ENCODE results near the gene SMPD3.

Gene SMPD3

GRCh38 chr16:68470461-68471150 is 22.3 kb upstream of the SMPD3 start:
- DNase-seq = peak; percentile 41 to 72

- DNase-seq = peak in 1 of 2 donors; percentile 55
Observed at GRCh38 chr16:68469796-68470460, 21.6 kb upstream of the SMPD3 start.

- no peak for DNase-seq
Observed at GRCh38 chr16:68468842-68469241, 20.5 kb upstream of the SMPD3 start.

GRCh38 chr16:68466174-68466573 is 17.9 kb upstream of the SMPD3 start:
- DNase-seq = no peak

GRCh38 chr16:68463904-68464303 is 15.6 kb upstream of the SMPD3 start:
- no peak for DNase-seq

GRCh38 chr16:68460067-68460466 is 11.8 kb upstream of the SMPD3 start:
- DNase-seq = no peak

- no peak for DNase-seq
Observed at GRCh38 chr16:68459457-68459856, 11.1 kb upstream of the SMPD3 start.

- DNase-seq = no peak
Observed at GRCh38 chr16:68458551-68458950, 10.2 kb upstream of the SMPD3 start.

GRCh38 chr16:68458101-68458500 is 9.8 kb upstream of the SMPD3 start:
- DNase-seq = no peak

- DNase-seq = no peak
Observed at GRCh38 chr16:68455631-68456030, 7.3 kb upstream of the SMPD3 start.

GRCh38 chr16:68454920-68455435 is 6.7 kb upstream of the SMPD3 start:
- DNase-seq = no peak

GRCh38 chr16:68453816-68454215 is 5.5 kb upstream of the SMPD3 start:
- DNase-seq = no peak

GRCh38 chr16:68452176-68452575 is 3.9 kb upstream of the SMPD3 start:
- no peak for DNase-seq

GRCh38 chr16:68451676-68452075 is 3.4 kb upstream of the SMPD3 start:
- no peak for DNase-seq

GRCh38 chr16:68450741-68451255 is 2.5 kb upstream of the SMPD3 start:
- no peak for DNase-seq

- DNase-seq = no peak
Observed at GRCh38 chr16:68447653-68448359, 502 bp downstream of the SMPD3 start.

- DNase-seq = no peak
Observed at GRCh38 chr16:68446681-68447652, 1.3 kb downstream of the SMPD3 start.

GRCh38 chr16:68445458-68445857 is 2.9 kb downstream of the SMPD3 start:
- peak; percentile 51 to 56 for DNase-seq

- no peak for DNase-seq
Observed at GRCh38 chr16:68444056-68444657, 4.2 kb downstream of the SMPD3 start.

- DNase-seq = no peak
Observed at GRCh38 chr16:68436581-68436980, 11.7 kb downstream of the SMPD3 start.

- no peak for DNase-seq
Observed at GRCh38 chr16:68434624-68435210, 13.6 kb downstream of the SMPD3 start.

All from CD4-positive, alpha-beta T cell treated with Interferon alpha-2 for 1 hour (primary cell).